KMS-11 (cell line): Measurements from ENCODE around the gene EEPD1.

Experiments used
- H2AFZ ChIP-seq: fragments of 200-600 bp; sonication (generic); 2 replicates; pipeline ENCODE4 v1.6.1; 2016; ENCODE audit warnings: antibody characterized with exemption, mixed run types, low read depth
- H3K27ac ChIP-seq: fragments of 200-600 bp; sonication (generic); 2 replicates; pipeline ENCODE4 v1.6.1; 2016; ENCODE audit warnings: mild to moderate bottlenecking, mixed run types
- H3K27me3 ChIP-seq: fragments of 200-600 bp; sonication (generic); 2 replicates; pipeline ENCODE4 v1.6.1; 2017; ENCODE audit warnings: mild to moderate bottlenecking, low read depth, mixed run types, moderate library complexity; ENCODE audit not compliant: insufficient read depth
- H3K36me3 ChIP-seq: fragments of 200-600 bp; sonication (generic); 2 replicates; pipeline ENCODE4 v1.6.1; 2017; ENCODE audit warnings: mild to moderate bottlenecking, mixed run types; ENCODE audit not compliant: insufficient read depth
- H3K4me1 ChIP-seq: fragments of 200-600 bp; sonication (generic); 2 replicates; pipeline ENCODE4 v1.6.1; 2016; ENCODE audit warnings: mild to moderate bottlenecking, low read depth, mixed run types; ENCODE audit not compliant: poor library complexity, severe bottlenecking
- H3K4me2 ChIP-seq: fragments of 200-600 bp; sonication (generic); 2 replicates; pipeline ENCODE4 v1.7.0; 2016; ENCODE audit warnings: mild to moderate bottlenecking, mixed run types
- H3K4me3 ChIP-seq: fragments of 200-600 bp; sonication (generic); IDR thresholded peaks from 2 replicates; pipeline ENCODE4 v1.6.1; 2017; ENCODE audit warnings: low read depth, low read length, mixed read lengths; ENCODE audit not compliant: insufficient read depth
- H3K79me2 ChIP-seq: fragments of 200-600 bp; sonication (generic); 2 replicates; pipeline ENCODE4 v1.6.1; 2016; ENCODE audit warnings: low read depth, mixed run types; ENCODE audit not compliant: insufficient read depth
- H3K9ac ChIP-seq: fragments of 200-600 bp; sonication (generic); 2 replicates; pipeline ENCODE4 v1.6.1; 2016; ENCODE audit warnings: mild to moderate bottlenecking, mixed run types
- H4K20me1 ChIP-seq: fragments of 200-600 bp; sonication (generic); 2 replicates; pipeline ENCODE4 v1.6.1; 2016; ENCODE audit warnings: mild to moderate bottlenecking, mixed run types; ENCODE audit not compliant: insufficient read depth
- TF ChIP-seq, protein P1 (sequence below): fragments of 200-600 bp; sonication (generic); conservative IDR thresholded peaks from 2 replicates; pipeline ENCODE4 v1.6.1; 2017; ENCODE audit warnings: low read depth, mild to moderate bottlenecking, antibody characterized with exemption, low read length, moderate library complexity, mixed read lengths

The EEPD1 gene

DNA sequence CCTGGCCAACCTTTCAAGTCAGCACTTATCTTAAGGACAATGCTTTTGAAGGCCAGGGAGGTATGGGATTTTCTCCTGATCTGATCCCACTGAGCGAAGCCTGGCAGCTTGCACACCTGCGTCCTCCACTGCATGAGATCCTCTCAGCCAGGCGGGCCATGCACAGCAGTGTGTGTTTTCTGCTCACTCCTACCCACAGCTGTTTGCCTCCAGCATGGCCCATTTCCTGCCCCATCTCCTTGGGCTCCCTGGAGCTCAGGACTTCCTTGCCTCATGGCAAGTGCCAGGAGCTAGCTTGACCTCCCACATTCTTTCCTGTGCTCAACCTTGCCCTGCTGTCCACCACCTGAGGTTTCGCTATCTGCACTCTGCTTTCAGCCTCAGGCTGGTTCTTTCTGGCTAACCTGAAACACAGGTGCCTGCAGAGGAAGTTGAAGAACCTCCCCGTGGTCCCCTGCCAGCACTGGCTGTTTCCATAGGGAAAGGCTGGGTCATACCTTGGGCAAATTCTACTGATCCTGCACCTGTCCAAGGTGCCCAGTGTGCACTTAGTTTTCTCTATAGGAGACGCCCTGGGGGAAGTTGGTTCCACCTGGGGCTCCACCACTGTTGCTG, 43.9 kb upstream of the EEPD1 start:
- H3K36me3 ChIP-seq, result no peaks in the 10 kb centered on the region
- H3K79me2 ChIP-seq, result no peaks in the 10 kb centered on the region
- H3K4me1 ChIP-seq, result no peaks in the 10 kb centered on the region
- no peak overlapping the region for H3K27ac ChIP-seq
- no peak overlapping the region for H3K4me3 ChIP-seq
- no peak overlapping the region for H3K9ac ChIP-seq
- H4K20me1 ChIP-seq, result no peaks in the 10 kb centered on the region
- no peak overlapping the region for H3K4me2 ChIP-seq
- H2AFZ ChIP-seq, result no peak overlapping the region
- no peaks in the 10 kb centered on the region for H3K27me3 ChIP-seq
- TF ChIP-seq, protein P1, sequence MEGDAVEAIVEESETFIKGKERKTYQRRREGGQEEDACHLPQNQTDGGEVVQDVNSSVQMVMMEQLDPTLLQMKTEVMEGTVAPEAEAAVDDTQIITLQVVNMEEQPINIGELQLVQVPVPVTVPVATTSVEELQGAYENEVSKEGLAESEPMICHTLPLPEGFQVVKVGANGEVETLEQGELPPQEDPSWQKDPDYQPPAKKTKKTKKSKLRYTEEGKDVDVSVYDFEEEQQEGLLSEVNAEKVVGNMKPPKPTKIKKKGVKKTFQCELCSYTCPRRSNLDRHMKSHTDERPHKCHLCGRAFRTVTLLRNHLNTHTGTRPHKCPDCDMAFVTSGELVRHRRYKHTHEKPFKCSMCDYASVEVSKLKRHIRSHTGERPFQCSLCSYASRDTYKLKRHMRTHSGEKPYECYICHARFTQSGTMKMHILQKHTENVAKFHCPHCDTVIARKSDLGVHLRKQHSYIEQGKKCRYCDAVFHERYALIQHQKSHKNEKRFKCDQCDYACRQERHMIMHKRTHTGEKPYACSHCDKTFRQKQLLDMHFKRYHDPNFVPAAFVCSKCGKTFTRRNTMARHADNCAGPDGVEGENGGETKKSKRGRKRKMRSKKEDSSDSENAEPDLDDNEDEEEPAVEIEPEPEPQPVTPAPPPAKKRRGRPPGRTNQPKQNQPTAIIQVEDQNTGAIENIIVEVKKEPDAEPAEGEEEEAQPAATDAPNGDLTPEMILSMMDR, result no peak

DNA sequence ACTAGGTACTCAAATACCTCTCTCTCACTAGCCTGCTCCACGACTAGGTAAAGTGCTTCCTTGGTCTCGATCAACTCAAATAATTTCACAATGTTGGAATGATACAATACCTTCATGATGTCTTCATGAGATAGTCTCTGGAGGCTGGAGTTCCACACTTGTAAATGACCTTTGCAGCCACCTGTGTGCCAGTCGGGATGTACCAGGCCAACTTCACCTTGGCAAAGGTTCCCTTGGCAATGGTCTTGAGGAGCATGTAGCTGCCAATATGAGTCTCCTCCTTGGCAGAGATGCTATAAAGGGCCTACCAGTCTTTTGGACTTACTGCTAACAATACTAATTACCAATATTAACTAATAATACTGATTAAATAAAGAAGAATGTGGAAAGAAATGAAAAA, 42.5 kb upstream of the EEPD1 start:
- Histone ChIP-seq H3K9ac (no peak overlapping the region), H3K4me1 (no peaks in the 10 kb centered on the region), H3K27ac (no peak overlapping the region), H3K79me2 (no peaks in the 10 kb centered on the region), H3K27me3 (no peaks in the 10 kb centered on the region), H3K36me3 (no peaks in the 10 kb centered on the region), H3K4me3 (no peak overlapping the region), H2AFZ (no peak overlapping the region), H4K20me1 (no peaks in the 10 kb centered on the region), H3K4me2 (no peak overlapping the region)
- TF ChIP-seq, protein P1, result no peak

DNA sequence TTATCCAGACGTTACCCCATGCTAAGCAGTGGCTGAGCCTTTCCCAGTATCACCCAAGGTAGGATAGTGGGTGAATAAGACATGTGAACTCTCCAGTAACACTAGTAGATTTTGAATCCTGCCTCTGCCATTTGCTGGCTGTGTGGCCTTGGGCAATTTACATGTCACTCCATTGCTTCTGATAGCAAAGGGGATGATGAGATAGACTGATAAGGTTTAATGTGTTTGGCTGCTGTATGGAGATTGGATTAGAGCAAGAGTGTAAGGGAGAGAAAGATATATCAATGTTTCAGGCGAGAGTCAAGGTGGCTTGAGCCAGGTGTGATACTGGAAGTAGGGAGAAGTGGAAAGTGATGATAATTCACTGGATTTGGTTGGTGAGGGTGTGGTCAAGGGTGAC, 40.1 kb upstream of the EEPD1 start:
- Histone ChIP-seq H3K4me3 (no peak overlapping the region), H3K27ac (no peak overlapping the region), H2AFZ (no peak overlapping the region), H3K79me2 (no peaks in the 10 kb centered on the region), H3K27me3 (no peaks in the 10 kb centered on the region), H3K9ac (no peak overlapping the region), H3K4me2 (no peak overlapping the region), H3K36me3 (no peaks in the 10 kb centered on the region), H4K20me1 (no peaks in the 10 kb centered on the region), H3K4me1 (no peaks in the 10 kb centered on the region)
- TF ChIP-seq, protein P1, result no peak

DNA sequence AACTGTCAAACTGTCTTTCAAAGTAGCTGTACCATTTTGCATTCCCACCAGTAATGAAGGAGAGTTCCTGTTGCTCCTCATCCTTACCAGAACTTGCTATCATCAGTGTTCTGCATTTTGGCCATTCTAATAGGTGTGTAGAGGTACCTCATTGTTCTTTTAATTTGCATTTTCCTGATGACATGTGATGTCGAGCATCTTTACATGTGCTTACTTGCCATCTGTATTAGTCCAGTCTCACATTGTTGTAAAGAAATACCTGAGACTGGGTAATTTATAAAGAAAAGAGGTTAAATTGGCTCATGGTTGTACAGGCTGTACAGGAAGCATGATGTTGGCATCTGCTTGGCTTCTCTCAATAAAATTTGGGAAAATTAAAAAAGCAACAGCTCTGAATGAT, 38.7 kb upstream of the EEPD1 start:
- no peaks in the 10 kb centered on the region for H4K20me1 ChIP-seq
- H3K27ac ChIP-seq, result no peak overlapping the region
- H3K27me3 ChIP-seq, result no peaks in the 10 kb centered on the region
- no peak overlapping the region for H3K4me3 ChIP-seq
- no peak overlapping the region for H2AFZ ChIP-seq
- H3K79me2 ChIP-seq, result no peaks in the 10 kb centered on the region
- H3K36me3 ChIP-seq, result no peaks in the 10 kb centered on the region
- H3K4me2 ChIP-seq, result no peak overlapping the region
- TF ChIP-seq, protein P1, result no peak
- H3K9ac ChIP-seq, result no peak overlapping the region
- H3K4me1 ChIP-seq, result no peaks in the 10 kb centered on the region
